NB4 (cell line): ENCODE data around the gene SMIM44.

Experiments
- DNase-seq: peaks from one replicate; pipeline ENCODE4 v3.0.0; 2010; ENCODE audit warnings: low read depth
- H3K4me3 ChIP-seq: one replicate; pipeline ENCODE4 v1.5.1; 2011; ENCODE audit warnings: mild to moderate bottlenecking, low read depth, low read length, moderate library complexity
- CTCF ChIP-seq: IDR thresholded peaks from one replicate; pipeline ENCODE4 v1.5.1; 2012; ENCODE audit warnings: low read depth, low read length
- MAX ChIP-seq: IDR thresholded peaks from 2 replicates; pipeline ENCODE4 v1.6.1; 2011; ENCODE audit warnings: low read depth, low read length
- MYC ChIP-seq: IDR thresholded peaks from 2 replicates; pipeline ENCODE4 v1.6.1; 2011; ENCODE audit warnings: low read depth, low read length
- POLR2A ChIP-seq: IDR thresholded peaks from 2 replicates; pipeline ENCODE4 v1.6.1; 2011; ENCODE audit warnings: mild to moderate bottlenecking; ENCODE audit not compliant: insufficient read length; ENCODE audit errors: extremely low read depth

Gene SMIM44

GRCh38 chr19:3523361-3524077 lies 40.3 kb upstream of the SMIM44 start:
- TF ChIP-seq POLR2A (no peak), MYC (no peak), CTCF (no peak), MAX (no peak)
- no peak overlapping the region for H3K4me3 ChIP-seq
- DNase-seq = no peak

GRCh38 chr19:3522421-3523360 lies 39.5 kb upstream of the SMIM44 start:
- DNase-seq = no peak
- no peak overlapping the region for H3K4me3 ChIP-seq
- TF ChIP-seq MYC (no peak), POLR2A (no peak), MAX (no peak), CTCF (no peak)

- DNase-seq = no peak
- TF ChIP-seq POLR2A (no peak), CTCF (no peak), MYC (no peak), MAX (no peak)
- H3K4me3 ChIP-seq = no peak overlapping the region
These were observed 37.8 kb upstream of the SMIM44 start for GRCh38 chr19:3521104-3521445.

GRCh38 chr19:3520166-3521103 lies 37.2 kb upstream of the SMIM44 start:
- DNase-seq = no peak
- no peak overlapping the region for H3K4me3 ChIP-seq

More at GRCh38 chr19:3520166-3521103, 37.2 kb upstream of the SMIM44 start:
- TF ChIP-seq MYC (no peak), CTCF (no peak), POLR2A (no peak), MAX (no peak)
